SIG-M5 (cell line): ENCODE results near the gene TARBP1.

Source experiments
- DNase-seq: peaks from one replicate; lab custom pipeline; 2025; lab: John Stamatoyannopoulos, UW

The TARBP1 gene

DNA sequence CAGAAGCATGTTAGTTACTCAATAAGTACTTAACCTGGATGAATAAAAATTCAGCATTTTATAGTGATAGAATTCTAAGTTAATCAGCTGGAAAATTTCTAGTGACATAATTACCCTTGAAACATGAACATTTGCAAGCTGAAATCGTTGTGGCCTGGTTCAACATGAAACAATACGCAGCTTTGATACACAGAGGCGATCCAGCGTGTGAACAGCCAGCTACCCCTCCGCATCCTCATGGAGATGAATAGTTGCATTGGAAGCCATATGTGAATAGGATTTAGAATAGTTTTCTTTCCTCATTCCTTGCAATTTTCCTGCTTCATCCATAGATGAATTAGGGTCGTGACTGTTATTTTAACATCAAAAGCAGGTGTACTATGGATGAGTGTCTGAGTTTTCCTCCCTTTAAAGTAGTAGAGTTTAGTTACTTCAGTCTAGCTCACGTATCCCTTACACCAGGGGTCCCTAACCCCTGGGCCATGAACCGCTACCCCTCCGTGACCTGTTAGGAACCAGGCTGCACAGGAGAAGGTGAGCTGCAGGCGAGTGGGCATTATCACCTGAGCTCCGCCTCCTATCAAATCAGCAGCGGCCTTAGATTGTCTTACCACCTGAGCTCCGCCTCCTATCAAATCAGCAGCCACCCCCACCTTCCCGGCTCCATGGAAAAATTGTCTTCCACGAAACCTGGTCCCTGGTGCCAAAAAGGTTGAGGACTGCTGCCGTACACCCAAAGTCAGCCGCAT is 6.2 kb upstream of the TARBP1 start:
- no peak for DNase-seq

DNA sequence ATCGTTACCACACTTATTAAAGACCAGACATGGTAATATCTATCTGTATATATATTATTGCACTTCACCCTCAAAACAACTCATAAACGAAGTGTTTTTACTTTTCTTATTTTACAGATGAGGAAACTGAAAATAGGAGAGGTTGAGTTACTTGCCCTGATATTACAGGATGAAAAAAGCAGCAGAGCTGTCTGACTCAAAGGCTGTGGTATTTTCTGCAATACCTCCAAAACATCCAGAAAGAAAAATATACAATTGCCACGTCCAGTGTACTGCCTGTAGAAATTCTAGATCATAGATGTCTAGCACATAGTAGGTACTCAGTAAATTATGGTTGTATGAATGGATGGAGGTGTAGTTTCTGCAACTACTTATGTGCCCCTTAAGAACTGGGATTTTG is 5.2 kb upstream of the TARBP1 start:
- no peak for DNase-seq

DNA sequence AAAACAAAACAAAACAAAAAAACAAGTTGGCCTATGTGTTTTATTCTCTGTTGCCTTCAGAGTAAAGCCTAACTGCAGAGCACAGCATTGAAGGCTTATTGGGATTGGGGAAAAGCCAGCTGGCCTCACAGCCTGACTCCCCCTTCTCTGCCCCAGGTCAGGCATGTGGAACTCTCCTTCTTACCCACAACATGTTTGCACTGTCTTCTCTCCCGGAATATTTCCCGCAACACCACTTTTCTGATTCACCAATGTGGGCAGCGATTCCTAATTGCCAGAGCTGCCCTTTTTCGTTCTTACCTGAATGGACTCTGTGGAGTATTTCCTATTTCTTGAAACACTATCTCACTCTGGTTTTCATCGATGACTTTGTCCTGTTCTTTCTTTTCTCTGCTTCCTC is 2.8 kb upstream of the TARBP1 start:
- DNase-seq, result no peak

DNA sequence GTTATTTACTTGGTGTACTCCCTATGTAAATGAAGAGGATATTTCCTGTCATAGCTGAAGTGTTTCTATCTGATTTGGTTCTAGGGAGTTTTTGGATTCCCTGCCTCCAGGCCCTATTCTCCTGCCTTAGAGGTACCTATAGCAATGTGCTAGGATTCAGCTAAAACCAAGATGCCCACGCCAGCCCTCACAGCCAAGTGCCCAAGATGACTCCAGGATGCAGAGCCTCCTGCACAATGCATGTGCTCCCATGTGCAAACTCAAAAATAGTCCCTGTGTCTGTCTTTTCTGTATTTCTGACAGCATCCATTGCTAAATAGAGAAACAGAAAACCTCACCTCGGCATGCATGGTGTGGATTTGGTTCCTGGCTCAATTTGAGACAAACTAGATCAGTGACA is 887 bp upstream of the TARBP1 start:
- no peak for DNase-seq

DNA sequence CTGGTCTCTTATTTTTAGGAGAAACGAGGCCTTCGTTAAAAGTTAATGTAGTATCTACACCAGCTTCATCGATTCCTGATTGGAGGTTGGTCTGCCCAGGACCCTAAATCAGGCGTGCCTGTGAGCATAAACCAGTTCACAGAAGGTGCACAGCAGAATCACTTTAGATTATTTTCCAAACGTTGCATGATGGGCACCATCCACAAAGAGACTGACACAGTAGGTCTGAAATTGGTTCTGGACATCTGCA is 256 bp upstream of the TARBP1 start:
- DNase-seq, result no peak

DNA sequence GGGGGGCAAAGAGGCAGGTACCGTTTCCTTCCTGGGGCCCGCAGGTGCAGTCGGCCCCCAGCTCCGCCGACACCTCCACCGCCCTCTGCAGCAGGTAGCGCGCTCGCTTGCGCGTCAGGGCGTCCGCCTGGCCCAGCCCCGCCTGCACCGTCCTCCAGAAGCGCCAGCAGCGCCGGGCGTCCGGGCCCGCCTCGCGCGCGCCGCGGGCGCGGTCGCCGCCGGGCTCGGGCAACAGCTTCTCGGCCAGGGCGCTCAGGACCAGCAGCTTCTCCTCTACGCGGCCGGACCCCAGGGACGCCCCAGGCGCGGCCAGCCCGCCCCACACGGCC is 863 bp downstream of the TARBP1 start:
- no peak for DNase-seq

DNA sequence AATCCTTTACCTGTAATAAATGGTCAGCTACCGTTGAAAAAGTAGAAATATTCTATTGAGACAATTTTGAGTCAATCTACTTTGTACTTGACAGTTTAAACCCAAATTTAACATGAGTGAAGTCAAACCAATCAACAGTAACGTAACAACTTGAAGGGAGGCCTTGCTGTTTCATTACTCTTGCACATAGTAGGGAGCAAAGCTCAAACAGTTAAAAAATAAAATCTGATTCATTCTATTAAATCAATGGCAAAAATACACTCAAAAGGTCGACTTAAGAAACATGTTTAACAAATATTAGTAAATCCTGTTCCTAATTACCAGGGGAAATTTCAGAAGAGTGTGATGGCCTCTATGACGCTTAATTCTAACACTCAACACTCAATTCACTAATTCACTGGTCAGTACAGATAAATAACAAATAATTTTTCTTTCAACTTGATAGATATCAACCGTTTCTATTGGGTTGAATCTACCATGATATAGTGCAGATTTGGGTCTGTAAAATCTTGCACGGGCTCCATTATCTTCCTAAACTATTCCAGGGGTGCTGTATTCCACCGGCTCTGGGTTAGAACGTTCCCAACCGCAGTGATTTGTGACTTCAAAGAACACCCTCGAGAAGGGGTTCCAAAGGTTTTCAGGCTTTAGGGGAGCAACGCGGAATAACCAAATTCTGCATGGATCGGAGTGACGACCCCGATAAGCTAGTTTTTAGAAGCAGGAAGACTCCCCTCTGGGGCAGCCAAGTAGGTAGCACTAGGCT is 1.4 kb downstream of the TARBP1 start:
- DNase-seq, result no peak

DNA sequence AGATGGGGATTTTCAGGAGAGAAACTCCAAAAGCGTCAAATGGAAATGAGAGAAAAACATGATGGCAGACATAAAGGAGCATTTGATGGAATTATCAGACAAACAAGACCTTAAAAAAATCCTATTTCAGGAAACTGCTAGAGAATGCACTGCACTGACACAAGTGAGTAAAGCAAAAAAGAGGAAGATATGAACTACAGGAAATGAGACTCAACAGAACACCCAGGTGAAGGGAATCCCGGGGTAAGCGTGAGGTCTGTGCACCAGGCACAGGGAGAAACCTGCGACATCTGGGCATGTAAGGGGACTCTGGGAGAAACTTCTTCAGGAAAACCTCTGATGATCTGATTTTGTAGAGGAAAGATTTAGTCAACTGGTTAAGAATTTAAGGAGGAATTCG is 2.8 kb downstream of the TARBP1 start:
- DNase-seq, result no peak

DNA sequence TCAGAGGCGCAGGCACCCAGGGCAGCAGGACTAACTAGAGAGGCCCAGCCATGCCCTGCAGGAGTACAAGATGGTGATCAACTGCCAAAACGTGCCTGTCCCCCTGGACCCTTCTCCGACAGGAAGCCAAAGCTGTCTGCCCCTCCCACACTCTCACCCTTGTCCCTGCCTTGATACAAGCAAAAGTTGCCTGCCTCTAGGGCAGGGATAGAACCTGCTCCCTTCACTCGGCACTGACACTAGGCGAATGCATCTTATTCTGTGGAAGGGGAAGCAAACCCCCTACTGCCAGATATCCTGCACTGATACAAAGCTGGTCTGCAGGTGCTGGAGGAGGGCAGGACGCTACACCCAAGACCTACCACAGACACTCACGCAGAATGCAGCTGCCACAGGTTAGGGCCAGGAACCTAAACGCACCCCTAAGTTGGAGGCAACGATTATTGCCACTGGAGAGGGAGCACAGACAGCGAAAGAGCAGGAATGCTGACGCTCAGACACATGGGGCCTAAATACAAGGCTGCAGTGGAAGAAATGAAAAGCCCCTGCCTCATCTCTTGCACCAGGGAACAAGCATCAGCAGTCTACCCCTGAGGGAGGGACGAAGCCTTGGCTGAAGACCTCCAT is 3.7 kb downstream of the TARBP1 start:
- no peak for DNase-seq

DNA sequence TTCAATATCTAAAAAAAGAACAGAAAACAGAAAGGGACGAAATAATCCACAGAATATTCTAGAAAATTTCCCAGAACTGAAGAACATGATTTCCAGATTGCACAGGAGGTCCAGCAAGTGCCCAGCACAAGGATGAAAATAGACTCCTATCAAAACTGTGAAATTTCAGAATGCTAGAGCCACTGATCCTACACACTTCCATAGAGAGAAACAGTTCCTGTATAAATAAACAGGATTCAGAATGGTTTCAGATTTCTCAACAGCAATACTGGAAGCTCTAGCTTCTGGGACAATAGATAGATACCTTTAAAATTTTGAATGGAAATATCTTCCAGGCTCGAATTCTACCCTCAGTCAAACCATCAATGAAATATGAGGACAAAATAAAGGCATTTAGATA is 4.6 kb downstream of the TARBP1 start:
- no peak for DNase-seq

DNA sequence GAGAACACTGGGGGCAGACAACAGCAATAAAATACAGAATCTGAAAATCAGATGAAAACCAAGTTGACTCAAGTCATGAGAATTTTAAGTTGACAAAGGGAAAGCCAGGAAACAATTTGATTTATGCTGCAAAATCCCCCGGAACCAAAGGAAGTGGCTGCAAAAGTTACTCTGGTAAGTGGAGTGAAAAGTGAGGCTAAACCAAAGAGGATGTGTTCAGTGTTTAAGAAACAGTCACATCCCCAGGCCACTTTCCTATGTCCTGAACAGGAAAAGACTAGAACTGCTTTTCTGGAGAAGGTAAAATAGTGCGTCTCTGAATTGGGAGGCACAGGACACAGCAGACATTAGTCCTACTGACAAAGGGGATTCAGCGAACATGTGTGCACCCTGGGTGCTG is 5.9 kb downstream of the TARBP1 start:
- DNase-seq, result no peak

DNA sequence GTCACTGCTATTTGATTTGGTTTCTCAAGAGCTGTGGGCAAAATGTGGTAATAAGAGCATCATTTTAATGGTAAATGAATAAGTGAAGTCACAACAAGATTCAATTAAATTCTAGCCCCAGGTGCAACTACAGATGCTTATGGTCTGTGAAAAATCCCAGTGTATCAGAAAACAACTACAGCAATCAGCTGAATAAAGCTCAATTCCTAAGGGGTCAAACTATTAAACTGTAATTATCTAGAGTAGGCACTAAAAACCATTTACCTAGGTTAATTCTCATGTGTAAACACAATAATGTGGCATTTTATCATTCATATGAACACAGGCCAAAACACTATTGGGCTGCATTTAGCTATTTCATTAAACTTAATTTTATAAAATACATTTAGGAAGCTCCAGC is 9.6 kb downstream of the TARBP1 start:
- no peak for DNase-seq

DNA sequence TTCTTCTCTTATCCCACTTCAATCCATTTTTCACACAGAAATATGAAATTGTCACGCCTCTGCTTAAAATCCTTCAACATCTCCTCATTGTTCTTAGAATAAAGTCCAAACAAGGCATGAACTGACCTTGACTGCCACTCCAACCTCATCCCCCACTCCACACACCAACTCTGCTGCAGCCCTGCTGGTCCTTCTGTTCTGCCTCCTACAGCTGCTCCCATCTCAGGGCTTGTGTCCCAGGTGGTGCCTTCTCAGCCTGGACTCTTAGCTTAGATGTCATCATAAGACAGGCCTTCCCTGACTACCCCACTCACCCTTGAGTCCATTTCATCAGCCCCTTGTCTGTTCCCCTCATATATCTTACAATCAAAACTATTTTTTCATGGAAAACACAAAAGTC is 10.4 kb downstream of the TARBP1 start:
- no peak for DNase-seq

DNA sequence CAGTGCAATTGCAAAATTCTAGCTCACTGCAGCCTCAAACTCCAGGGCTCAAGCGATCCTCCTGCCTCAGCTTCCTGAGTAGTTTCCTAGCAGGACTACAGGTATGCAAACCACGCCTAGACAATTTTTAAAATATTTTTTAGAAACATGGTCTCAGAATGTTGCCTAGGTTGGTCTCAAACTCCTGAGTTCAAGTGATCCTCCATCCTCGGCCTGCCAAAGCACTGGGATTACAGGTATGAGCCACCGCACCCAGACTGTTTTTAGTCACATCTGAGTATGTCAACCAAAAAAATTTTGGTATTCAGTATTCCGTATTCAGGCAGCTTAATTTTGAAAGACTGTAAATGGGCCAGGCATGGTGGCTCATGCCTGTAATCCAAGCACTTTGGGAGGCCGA is 11.2 kb downstream of the TARBP1 start:
- no peak for DNase-seq

DNA sequence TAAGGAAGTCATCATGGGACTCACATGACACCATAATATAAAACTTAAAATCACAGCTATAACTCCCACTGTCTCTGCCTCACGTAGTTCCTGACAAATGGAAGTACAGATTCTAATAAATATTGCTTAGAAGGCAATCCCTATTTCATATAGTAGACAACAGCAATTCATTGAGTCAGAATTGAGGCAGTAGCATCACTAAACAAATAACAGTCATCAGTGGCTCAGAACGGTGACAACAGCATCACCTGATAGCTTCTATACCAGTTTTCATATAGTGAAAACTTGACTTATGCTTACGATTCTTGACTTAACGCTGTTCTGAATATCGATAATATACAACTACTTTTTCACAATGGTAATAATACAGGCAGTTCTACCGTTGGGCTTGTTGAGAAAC is 12.0 kb downstream of the TARBP1 start:
- no peak for DNase-seq

DNA sequence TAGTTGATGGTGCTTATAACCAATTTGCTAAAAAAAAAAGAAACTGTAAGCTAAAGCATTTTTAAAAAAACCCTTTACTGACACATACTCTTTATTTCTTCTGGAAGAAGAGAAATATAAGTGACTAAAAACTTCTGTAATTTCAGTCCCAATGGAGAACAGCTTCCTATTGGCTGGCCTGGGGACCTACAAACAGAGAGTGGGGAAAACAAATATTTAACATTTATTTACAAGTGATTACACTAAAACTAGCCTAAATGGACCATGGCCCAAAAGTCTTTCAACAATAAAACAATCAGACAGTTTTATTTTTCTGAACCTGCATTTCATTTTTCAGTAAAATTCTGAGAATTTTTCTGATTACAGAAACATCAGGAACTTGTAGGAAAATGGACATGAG is 15.2 kb downstream of the TARBP1 start:
- DNase-seq, result no peak

DNA sequence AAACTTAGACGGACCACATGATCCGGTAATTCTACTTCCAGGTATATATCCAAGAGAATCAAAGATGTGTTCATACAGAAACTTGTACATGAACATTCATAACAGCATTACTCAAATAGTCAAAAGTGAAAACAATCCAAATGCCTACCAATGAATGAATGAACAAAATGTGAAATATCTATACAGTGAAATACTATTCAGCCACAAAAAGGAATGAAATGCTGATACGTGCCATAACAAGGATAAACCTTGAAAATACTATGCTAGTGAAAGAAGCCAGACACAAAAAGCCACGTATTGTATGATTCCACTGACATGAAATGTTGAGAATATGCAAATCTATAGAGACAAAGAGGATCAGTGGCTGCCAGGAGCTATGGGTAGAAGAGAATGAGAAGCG is 18.3 kb downstream of the TARBP1 start:
- no peak for DNase-seq

DNA sequence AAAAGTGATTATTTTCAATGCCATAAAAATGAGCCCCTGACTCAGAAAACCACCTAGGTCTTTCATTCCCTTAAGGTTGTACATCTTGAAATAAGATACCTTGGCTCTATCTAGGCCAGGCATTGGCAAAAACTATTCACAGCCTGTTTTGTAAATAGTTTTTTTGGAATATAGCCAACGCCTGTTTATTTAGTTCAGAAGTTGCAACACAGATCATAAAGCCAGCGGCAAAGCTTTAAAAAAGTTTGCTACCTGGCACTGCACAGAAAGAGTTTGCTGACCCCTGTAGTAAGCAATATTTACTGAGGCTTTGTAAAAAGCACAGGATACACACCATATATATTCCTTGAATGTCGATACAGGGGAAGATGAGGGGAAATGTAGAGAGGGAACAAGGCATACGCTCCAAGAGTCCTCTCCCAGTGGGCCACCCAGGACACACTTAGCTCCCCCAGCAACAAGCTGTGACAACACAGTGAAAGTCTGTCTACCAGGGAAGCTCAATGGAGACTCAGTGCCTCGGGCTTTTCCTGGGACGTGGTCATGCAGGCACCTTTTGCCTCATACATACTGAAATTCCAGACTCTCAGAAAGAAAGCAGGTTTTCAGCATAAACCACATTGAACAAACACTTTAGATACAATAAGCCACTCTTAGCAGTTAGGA is 20.5 kb downstream of the TARBP1 start:
- DNase-seq, result no peak

DNA sequence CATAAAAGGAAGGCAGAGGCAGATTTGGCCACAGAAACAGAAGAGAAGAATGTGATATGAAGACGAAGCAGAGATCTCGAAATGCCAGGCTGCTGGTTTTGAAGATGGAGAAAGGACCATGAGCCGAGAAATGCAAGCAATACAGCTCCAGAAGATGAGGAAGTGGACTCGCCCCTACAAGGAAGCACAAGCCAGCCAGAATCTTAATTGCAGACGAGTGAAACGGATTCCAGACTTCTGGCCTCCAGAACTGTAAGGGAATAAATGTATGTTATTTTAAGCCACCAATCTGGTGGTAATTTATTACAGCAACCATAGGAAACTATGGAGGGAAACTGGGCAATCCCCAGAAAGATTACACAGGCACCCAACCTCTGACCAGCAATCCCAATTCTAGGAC is 24.1 kb downstream of the TARBP1 start:
- DNase-seq, result no peak

DNA sequence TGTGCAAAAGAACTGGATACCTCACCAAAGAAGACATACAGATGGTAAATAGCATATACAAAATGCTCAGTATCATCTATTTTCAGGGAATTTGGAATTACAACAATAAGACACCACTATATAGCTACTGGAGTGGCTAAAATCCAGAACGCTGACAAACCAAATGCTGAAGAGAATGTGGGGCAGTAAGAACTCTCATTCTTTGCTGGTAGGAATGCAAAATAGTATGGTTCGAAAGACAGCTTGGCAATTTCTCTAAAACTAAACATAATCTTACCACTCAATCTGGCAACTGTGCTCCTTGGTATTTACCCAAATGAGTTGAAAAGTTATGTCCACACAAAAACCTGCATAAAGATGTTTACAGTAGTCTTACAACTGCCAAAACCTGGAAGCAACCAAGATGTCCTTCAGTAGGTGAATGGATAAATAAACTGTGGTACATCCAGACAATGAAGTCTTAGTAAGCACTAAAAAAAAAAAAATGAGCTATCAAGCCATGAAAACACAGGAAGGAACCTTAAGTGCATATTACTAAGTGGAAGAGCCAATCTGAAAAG is 26.5 kb downstream of the TARBP1 start:
- DNase-seq, result no peak

DNA sequence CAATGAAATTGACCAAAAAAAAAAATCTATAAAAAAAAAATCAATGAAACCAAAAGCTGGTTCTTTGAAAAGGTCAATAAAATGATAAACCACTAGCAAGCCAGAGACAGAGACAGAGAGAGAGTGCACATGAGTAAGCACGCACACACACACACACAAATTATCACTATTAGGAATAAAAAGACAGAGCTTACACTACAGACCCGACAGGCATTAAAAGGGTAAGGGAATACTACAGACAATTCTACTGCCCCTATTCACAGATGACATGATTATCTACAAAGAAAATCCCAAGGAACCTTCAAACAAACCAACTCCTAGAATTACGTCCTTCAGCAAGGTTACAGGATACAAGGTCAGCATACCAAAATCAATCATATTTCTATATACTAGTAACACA is 38.6 kb downstream of the TARBP1 start:
- no peak for DNase-seq

DNA sequence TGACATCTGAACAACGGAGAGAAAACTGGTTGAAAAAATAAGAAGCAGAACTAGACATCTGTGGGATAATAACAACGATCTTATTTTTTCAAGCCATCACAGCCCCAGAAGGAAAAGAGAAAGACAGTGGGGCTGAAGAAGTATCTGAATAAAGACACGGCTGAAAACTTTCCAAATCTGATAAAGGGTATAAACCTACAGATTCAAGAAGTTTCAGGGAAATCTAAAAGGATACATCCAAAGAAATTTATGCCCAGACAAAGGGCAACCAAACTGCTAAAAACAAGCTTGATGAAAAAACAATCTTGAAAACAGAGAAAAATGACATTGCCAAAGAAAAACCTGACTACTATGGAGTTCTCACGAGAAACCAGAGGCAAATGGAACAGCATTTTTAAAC is 40.4 kb downstream of the TARBP1 start:
- no peak for DNase-seq
